CMK (cell line): ENCODE measurements around the gene DLGAP1.

Source experiments
- DNase-seq: peaks from one replicate; pipeline ENCODE4 v3.0.0-alpha.2; 2010; ENCODE audit warnings: low read depth

Gene DLGAP1

GRCh38 chr18:3816610-3817363 lies 638.3 kb downstream of the DLGAP1 start:
- no peak for DNase-seq

- no peak for DNase-seq
Observed at GRCh38 chr18:3815991-3816390, 639.1 kb downstream of the DLGAP1 start.

- no peak for DNase-seq
Observed at GRCh38 chr18:3814816-3815215, 640.3 kb downstream of the DLGAP1 start.

- DNase-seq: no peak
Observed at GRCh38 chr18:3810296-3810695, 644.8 kb downstream of the DLGAP1 start.

GRCh38 chr18:3808985-3809780 lies 645.9 kb downstream of the DLGAP1 start:
- no peak for DNase-seq

- no peak for DNase-seq
Observed at GRCh38 chr18:3806656-3807055, 648.5 kb downstream of the DLGAP1 start.

GRCh38 chr18:3804336-3804735 lies 650.8 kb downstream of the DLGAP1 start:
- DNase-seq: no peak

- no peak for DNase-seq
Observed at GRCh38 chr18:3803350-3803749, 651.8 kb downstream of the DLGAP1 start.

GRCh38 chr18:3799515-3799914 lies 655.6 kb downstream of the DLGAP1 start:
- DNase-seq: no peak

- DNase-seq: no peak
Observed at GRCh38 chr18:3798032-3798431, 657.1 kb downstream of the DLGAP1 start.

GRCh38 chr18:3796434-3796833 lies 658.7 kb downstream of the DLGAP1 start:
- no peak for DNase-seq

GRCh38 chr18:3794537-3795348 lies 660.4 kb downstream of the DLGAP1 start:
- no peak for DNase-seq

GRCh38 chr18:3793545-3793944 lies 661.6 kb downstream of the DLGAP1 start:
- DNase-seq: no peak

- DNase-seq: no peak
Observed at GRCh38 chr18:3793111-3793510, 662.0 kb downstream of the DLGAP1 start.

GRCh38 chr18:3792711-3793110 lies 662.4 kb downstream of the DLGAP1 start:
- DNase-seq: no peak

GRCh38 chr18:3791238-3791637 lies 663.9 kb downstream of the DLGAP1 start:
- no peak for DNase-seq

- DNase-seq: no peak
Observed at GRCh38 chr18:3790703-3791102, 664.4 kb downstream of the DLGAP1 start.

- DNase-seq: no peak
Observed at GRCh38 chr18:3789525-3789924, 665.6 kb downstream of the DLGAP1 start.

GRCh38 chr18:3784949-3785348 lies 670.2 kb downstream of the DLGAP1 start:
- no peak for DNase-seq

- DNase-seq: no peak
Observed at GRCh38 chr18:3782901-3783300, 672.2 kb downstream of the DLGAP1 start.

GRCh38 chr18:3777719-3778118 lies 677.4 kb downstream of the DLGAP1 start:
- DNase-seq: no peak

GRCh38 chr18:3777122-3777521 lies 678.0 kb downstream of the DLGAP1 start:
- no peak for DNase-seq

GRCh38 chr18:3775996-3776395 lies 679.1 kb downstream of the DLGAP1 start:
- DNase-seq: no peak
